HEK293 (cell line): ENCODE measurements around the gene FBXO21.
A peak's percentile ranks its signal among the peaks of the same experiment; 100 is the strongest.

Experiments used
- CTCF ChIA-PET: fragments of 350-600 bp; formaldehyde crosslinking; extraction: SDS; loops from one replicate; lab custom pipeline; 2021; ENCODE audit warnings: antibody characterized with exemption; lab: Yijun Ruan, JAX
- POLR2A ChIA-PET: fragments of 300-600 bp; formaldehyde crosslinking; extraction: SDS; loops from one replicate; lab custom pipeline; 2020; ENCODE audit warnings: antibody characterized with exemption, inconsistent platforms; lab: Yijun Ruan, JAX
- H3K27ac ChIP-seq: fragments of 200-500 bp; sonication (Bioruptor generic); 2 replicates; pipeline ENCODE4 v1.5.1; 2014; ENCODE audit warnings: low read depth, low read length, control low read depth, inconsistent platforms; ENCODE audit errors: extremely low read depth
- H3K36me3 ChIP-seq, 2 experiments: fragments of 200-500 bp in 1 of 2; sonication (Bioruptor generic) in 1 of 2; 1 replicate in 1 of 2; 2 replicates in 1 of 2; pipeline ENCODE4 v1.5.1; 2014 to 2017; ENCODE audit warnings: inconsistent platforms in 2 of 2, low read length in 2 of 2; ENCODE audit not compliant: control insufficient read depth in 2 of 2, insufficient read depth in 1 of 2
- H3K4me1 ChIP-seq: fragments of 200-500 bp; sonication (Bioruptor generic); 2 replicates; pipeline ENCODE4 v1.5.1; 2014; ENCODE audit warnings: mild to moderate bottlenecking, low read length, inconsistent platforms; ENCODE audit not compliant: control insufficient read depth, insufficient read depth
- H3K4me3 ChIP-seq: 2 replicates; pipeline ENCODE4 v1.5.1; 2011; ENCODE audit warnings: low read depth, mild to moderate bottlenecking, control low read depth, low read length, moderate library complexity
- H3K9me3 ChIP-seq: fragments of 200-500 bp; sonication (Bioruptor generic); 2 replicates; pipeline ENCODE4 v1.5.1; 2014; ENCODE audit warnings: low read depth, low read length, inconsistent platforms; ENCODE audit not compliant: control insufficient read depth, insufficient read depth
- BCL11B ChIP-seq: fragments of 450-650 bp; formaldehyde crosslinking; IDR thresholded peaks from 2 replicates; pipeline ENCODE4 v1.5.1; 2016; ENCODE audit warnings: low read depth, missing biosample characterization, missing genetic modification characterization
- EGR2 ChIP-seq: fragments of 450-650 bp; formaldehyde crosslinking; IDR thresholded peaks from 2 replicates; pipeline ENCODE4 v1.5.1; 2016; ENCODE audit warnings: low read depth, missing biosample characterization, missing genetic modification characterization
- GLIS1 ChIP-seq: fragments of 450-650 bp; formaldehyde crosslinking; IDR thresholded peaks from 2 replicates; pipeline ENCODE4 v1.5.1; 2016; ENCODE audit warnings: missing biosample characterization, missing genetic modification characterization
- HOXA7 ChIP-seq: sonication (generic); formaldehyde crosslinking; IDR thresholded peaks from 2 replicates; pipeline ENCODE4 v1.8.1; 2022; ENCODE audit warnings: missing genetic modification reagents, borderline replicate concordance
- HOXC10 ChIP-seq: sonication (generic); formaldehyde crosslinking; IDR thresholded peaks from 2 replicates; pipeline ENCODE4 v1.8.1; 2023; ENCODE audit warnings: mild to moderate bottlenecking, missing genetic modification reagents
- KLF16 ChIP-seq: fragments of 450-650 bp; formaldehyde crosslinking; IDR thresholded peaks from 2 replicates; pipeline ENCODE4 v1.5.1; 2017; ENCODE audit warnings: missing biosample characterization, missing genetic modification characterization
- OSR2 ChIP-seq: fragments of 450-650 bp; formaldehyde crosslinking; IDR thresholded peaks from 2 replicates; pipeline ENCODE4 v1.5.1; 2016; ENCODE audit warnings: missing biosample characterization, missing genetic modification characterization
- RBAK ChIP-seq: fragments of 450-650 bp; formaldehyde crosslinking; IDR thresholded peaks from 2 replicates; pipeline ENCODE4 v1.5.1; 2016; ENCODE audit warnings: missing biosample characterization, missing genetic modification characterization
- SP7 ChIP-seq: fragments of 450-650 bp; formaldehyde crosslinking; IDR thresholded peaks from 2 replicates; pipeline ENCODE4 v1.5.1; 2016; ENCODE audit warnings: missing biosample characterization, missing genetic modification characterization
- WT1 ChIP-seq: fragments of 450-650 bp; formaldehyde crosslinking; IDR thresholded peaks from 2 replicates; pipeline ENCODE4 v1.5.1; 2016; ENCODE audit warnings: missing biosample characterization, missing genetic modification characterization
- ZBTB48 ChIP-seq: fragments of 450-650 bp; formaldehyde crosslinking; IDR thresholded peaks from 2 replicates; pipeline ENCODE4 v1.5.1; 2016; ENCODE audit warnings: missing biosample characterization, missing genetic modification characterization
- ZIC2 ChIP-seq: fragments of 450-650 bp; formaldehyde crosslinking; IDR thresholded peaks from 2 replicates; pipeline ENCODE4 v1.5.1; 2016; ENCODE audit warnings: missing biosample characterization, missing genetic modification characterization
- ZNF223 ChIP-seq: fragments of 450-650 bp; formaldehyde crosslinking; IDR thresholded peaks from 2 replicates; pipeline ENCODE4 v1.5.1; 2016; ENCODE audit warnings: missing biosample characterization, missing genetic modification characterization
- ZNF24 ChIP-seq: fragments of 450-650 bp; formaldehyde crosslinking; IDR thresholded peaks from 2 replicates; pipeline ENCODE4 v1.5.1; 2016; ENCODE audit warnings: missing biosample characterization, missing genetic modification characterization
- ZNF366 ChIP-seq: fragments of 450-650 bp; formaldehyde crosslinking; conservative IDR thresholded peaks from 2 replicates; pipeline ENCODE4 v1.5.1; 2016; ENCODE audit warnings: missing biosample characterization, missing genetic modification characterization
- ZNF48 ChIP-seq: fragments of 450-650 bp; formaldehyde crosslinking; IDR thresholded peaks from 2 replicates; pipeline ENCODE4 v1.5.1; 2016; ENCODE audit warnings: missing biosample characterization, missing genetic modification characterization
- ZNF571 ChIP-seq: fragments of 450-650 bp; formaldehyde crosslinking; IDR thresholded peaks from 2 replicates; pipeline ENCODE4 v1.5.0; 2017; ENCODE audit warnings: missing biosample characterization, missing genetic modification characterization
- ZNF600 ChIP-seq: fragments of 450-650 bp; formaldehyde crosslinking; IDR thresholded peaks from 2 replicates; pipeline ENCODE4 v1.5.1; 2016; ENCODE audit warnings: missing biosample characterization, missing genetic modification characterization
- ZNF664 ChIP-seq: fragments of 450-650 bp; formaldehyde crosslinking; IDR thresholded peaks from 2 replicates; pipeline ENCODE4 v1.5.1; 2016; ENCODE audit warnings: missing biosample characterization, missing genetic modification characterization
- ZNF677 ChIP-seq: fragments of 450-650 bp; IDR thresholded peaks from 2 replicates; pipeline ENCODE4 v1.5.0; 2018; ENCODE audit warnings: missing biosample characterization, mild to moderate bottlenecking, missing genetic modification characterization, moderate library complexity
- ZNF747 ChIP-seq: fragments of 450-650 bp; formaldehyde crosslinking; IDR thresholded peaks from 2 replicates; pipeline ENCODE4 v1.5.1; 2016; ENCODE audit warnings: missing biosample characterization, missing genetic modification characterization
- ZNF830 ChIP-seq: fragments of 450-650 bp; IDR thresholded peaks from 2 replicates; pipeline ENCODE4 v1.5.0; 2018; ENCODE audit warnings: missing biosample characterization, missing genetic modification characterization, low read depth, mild to moderate bottlenecking, moderate library complexity
- ZNF837 ChIP-seq: fragments of 450-650 bp; formaldehyde crosslinking; IDR thresholded peaks from 2 replicates; pipeline ENCODE4 v1.5.1; 2016; ENCODE audit warnings: missing biosample characterization, missing genetic modification characterization
- ZNF843 ChIP-seq: fragments of 450-650 bp; formaldehyde crosslinking; IDR thresholded peaks from 2 replicates; pipeline ENCODE4 v1.5.1; 2016; ENCODE audit warnings: missing biosample characterization, missing genetic modification characterization
- ZSCAN16 ChIP-seq: fragments of 450-650 bp; formaldehyde crosslinking; IDR thresholded peaks from 2 replicates; pipeline ENCODE4 v1.5.1; 2016; ENCODE audit warnings: missing biosample characterization, missing genetic modification characterization
- ZXDB ChIP-seq: fragments of 450-650 bp; formaldehyde crosslinking; IDR thresholded peaks from 2 replicates; pipeline ENCODE4 v1.5.1; 2016; ENCODE audit warnings: missing biosample characterization, missing genetic modification characterization
- TF ChIP-seq, protein P1 (sequence below): fragments of 450-650 bp; formaldehyde crosslinking; IDR thresholded peaks from 2 replicates; pipeline ENCODE4 v1.5.1; 2016; ENCODE audit warnings: missing biosample characterization, missing genetic modification characterization
- TF ChIP-seq, protein P2 (sequence below): fragments of 450-650 bp; formaldehyde crosslinking; IDR thresholded peaks from 2 replicates; pipeline ENCODE4 v1.5.1; 2016; ENCODE audit warnings: missing biosample characterization, missing genetic modification characterization
- TF ChIP-seq, protein P3 (sequence below): fragments of 450-650 bp; formaldehyde crosslinking; IDR thresholded peaks from 2 replicates; pipeline ENCODE4 v1.5.1; 2016; ENCODE audit warnings: missing biosample characterization, missing genetic modification characterization, borderline replicate concordance

FBXO21 gene

DNA sequence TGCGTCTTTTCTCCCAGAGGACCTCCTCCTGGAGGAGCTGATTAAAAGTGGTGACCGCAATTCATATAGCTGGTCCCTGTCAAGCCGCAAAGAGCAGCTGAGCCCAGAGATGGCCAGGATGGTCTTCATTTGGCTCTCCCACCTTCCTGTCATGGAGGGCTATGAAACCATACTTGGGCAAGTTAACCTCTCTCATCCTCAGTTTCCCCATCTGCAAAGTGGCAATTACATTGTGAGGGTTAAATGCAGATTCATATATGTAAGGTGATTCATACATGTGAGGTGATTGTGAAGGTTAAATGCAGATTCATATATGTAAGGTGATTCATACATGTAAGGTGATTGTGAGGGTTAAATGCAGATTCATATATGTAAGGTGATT is 87.5 kb downstream of the FBXO21 start:
- CTCF ChIA-PET = interaction anchor here (2.1 kb wide), 1 partner anchor 16 kb away, joined by 6 read pairs; no protein-coding TSS in a partner anchor
- TF ChIP-seq ZNF843 = no peak
- no peak for TF ChIP-seq HOXC10 (CRISPR knock-in tag)
- no peak for TF ChIP-seq ZXDB
- TF ChIP-seq EGR2 (tag by site-specific recombination) = no peak
- TF ChIP-seq BCL11B (tag by site-specific recombination) = no peak
- TF ChIP-seq WT1 (tag by site-specific recombination) = no peak
- no peak for TF ChIP-seq HOXA7 (CRISPR knock-in tag)
- TF ChIP-seq ZNF223 (tag by site-specific recombination) = no peak
- no peak for TF ChIP-seq ZNF571 (tag by site-specific recombination)
- no peak for TF ChIP-seq ZNF837
- TF ChIP-seq ZNF677 (tag by site-specific recombination) = no peak
- no peak for TF ChIP-seq KLF16
- TF ChIP-seq ZNF48 (tag by site-specific recombination) = no peak
- TF ChIP-seq SP7 (tag by site-specific recombination) = no peak
- no peak for TF ChIP-seq OSR2 (tag by site-specific recombination)
- TF ChIP-seq ZNF600 (tag by site-specific recombination) = no peak
- Histone ChIP-seq H3K9me3 (no peaks in the 10 kb centered on the region), H3K4me1 (no peaks in the 10 kb centered on the region), H3K4me3 (no peak overlapping the region), H3K27ac (no peak overlapping the region), H3K36me3 (no peaks in the 10 kb centered on the region)
- POLR2A ChIA-PET = no interaction called here

DNA sequence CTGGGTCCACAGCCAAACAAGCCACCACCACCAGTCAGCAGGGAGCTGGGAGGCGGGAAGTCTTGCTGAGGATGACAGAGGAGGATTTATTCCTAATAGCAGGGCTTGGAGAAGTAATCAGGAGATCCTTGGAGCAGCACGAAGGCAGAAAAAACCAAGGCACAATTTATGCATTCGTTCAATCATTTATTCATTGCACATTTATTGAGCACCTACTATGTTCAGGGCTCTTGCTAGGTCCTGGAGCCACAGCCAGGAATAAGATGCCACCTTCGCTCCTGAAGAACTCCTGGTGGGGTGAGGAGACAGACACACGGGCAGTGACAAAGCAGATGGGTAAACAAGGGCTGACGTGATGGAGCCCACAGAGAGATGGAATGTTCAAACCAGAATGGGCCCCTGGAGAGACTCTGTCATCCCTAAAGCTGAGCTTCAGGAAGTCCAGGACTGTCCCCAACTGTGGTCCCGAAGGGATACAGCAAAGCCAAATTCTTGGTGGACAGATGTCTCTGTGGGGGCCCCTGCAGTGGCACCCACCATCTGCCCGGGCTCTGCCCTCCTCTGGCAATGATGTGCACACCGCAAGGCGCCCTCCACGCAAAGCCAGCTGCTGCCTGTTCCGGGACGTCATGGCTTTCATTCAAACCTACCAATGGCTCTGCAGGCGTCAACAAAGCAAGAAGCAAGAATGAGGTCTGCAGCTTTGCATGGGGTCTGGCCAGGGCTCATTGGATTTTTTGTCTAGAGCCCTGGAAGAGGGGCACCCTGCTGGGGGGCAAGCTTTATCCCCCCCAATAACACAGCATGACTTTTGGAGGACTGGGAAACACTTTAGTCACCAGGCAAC is 88.1 kb downstream of the FBXO21 start:
- Histone ChIP-seq H3K9me3 (no peaks in the 10 kb centered on the region), H3K27ac (no peak overlapping the region), H3K36me3 (no peaks in the 10 kb centered on the region), H3K4me1 (no peaks in the 10 kb centered on the region; the same call in 1 of the 2 replicates), H3K4me3 (no peak overlapping the region)
- ChIA-PET CTCF (interaction anchor here (1.3 to 2.1 kb wide), 2 partner anchors 17 to 34 kb away, joined by 6 read pairs; no protein-coding TSS in a partner anchor), POLR2A (no interaction called here)
- no peak for TF ChIP-seq ZSCAN16 (tag by site-specific recombination)
- TF ChIP-seq, protein P1, sequence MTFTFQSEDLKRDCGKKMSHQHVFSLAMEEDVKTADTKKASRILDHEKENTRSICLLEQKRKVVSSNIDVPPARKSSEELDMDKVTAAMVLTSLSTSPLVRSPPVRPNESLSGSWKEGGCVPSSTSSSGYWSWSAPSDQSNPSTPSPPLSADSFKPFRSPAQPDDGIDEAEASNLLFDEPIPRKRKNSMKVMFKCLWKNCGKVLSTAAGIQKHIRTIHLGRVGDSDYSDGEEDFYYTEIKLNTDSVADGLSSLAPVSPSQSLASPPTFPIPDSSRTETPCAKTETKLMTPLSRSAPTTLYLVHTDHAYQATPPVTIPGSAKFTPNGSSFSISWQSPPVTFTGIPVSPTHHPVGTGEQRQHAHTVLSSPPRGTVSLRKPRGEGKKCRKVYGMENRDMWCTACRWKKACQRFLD (tag by site-specific recombination) = no peak
- TF ChIP-seq ZNF24 (tag by site-specific recombination) = peak; percentile 61; the same call in 1 of the 2 replicates
- TF ChIP-seq, protein P2, sequence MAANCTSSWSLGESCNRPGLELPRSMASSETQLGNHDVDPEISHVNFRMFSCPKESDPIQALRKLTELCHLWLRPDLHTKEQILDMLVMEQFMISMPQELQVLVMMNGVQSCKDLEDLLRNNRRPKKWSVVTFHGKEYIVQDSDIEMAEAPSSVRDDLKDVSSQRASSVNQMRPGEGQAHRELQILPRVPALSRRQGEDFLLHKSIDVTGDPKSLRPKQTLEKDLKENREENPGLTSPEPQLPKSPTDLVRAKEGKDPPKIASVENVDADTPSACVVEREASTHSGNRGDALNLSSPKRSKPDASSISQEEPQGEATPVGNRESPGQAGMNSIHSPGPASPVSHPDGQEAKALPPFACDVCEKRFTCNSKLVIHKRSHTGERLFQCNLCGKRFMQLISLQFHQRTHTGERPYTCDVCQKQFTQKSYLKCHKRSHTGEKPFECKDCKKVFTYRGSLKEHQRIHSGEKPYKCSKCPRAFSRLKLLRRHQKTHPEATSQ = no peak
- TF ChIP-seq, protein P3, sequence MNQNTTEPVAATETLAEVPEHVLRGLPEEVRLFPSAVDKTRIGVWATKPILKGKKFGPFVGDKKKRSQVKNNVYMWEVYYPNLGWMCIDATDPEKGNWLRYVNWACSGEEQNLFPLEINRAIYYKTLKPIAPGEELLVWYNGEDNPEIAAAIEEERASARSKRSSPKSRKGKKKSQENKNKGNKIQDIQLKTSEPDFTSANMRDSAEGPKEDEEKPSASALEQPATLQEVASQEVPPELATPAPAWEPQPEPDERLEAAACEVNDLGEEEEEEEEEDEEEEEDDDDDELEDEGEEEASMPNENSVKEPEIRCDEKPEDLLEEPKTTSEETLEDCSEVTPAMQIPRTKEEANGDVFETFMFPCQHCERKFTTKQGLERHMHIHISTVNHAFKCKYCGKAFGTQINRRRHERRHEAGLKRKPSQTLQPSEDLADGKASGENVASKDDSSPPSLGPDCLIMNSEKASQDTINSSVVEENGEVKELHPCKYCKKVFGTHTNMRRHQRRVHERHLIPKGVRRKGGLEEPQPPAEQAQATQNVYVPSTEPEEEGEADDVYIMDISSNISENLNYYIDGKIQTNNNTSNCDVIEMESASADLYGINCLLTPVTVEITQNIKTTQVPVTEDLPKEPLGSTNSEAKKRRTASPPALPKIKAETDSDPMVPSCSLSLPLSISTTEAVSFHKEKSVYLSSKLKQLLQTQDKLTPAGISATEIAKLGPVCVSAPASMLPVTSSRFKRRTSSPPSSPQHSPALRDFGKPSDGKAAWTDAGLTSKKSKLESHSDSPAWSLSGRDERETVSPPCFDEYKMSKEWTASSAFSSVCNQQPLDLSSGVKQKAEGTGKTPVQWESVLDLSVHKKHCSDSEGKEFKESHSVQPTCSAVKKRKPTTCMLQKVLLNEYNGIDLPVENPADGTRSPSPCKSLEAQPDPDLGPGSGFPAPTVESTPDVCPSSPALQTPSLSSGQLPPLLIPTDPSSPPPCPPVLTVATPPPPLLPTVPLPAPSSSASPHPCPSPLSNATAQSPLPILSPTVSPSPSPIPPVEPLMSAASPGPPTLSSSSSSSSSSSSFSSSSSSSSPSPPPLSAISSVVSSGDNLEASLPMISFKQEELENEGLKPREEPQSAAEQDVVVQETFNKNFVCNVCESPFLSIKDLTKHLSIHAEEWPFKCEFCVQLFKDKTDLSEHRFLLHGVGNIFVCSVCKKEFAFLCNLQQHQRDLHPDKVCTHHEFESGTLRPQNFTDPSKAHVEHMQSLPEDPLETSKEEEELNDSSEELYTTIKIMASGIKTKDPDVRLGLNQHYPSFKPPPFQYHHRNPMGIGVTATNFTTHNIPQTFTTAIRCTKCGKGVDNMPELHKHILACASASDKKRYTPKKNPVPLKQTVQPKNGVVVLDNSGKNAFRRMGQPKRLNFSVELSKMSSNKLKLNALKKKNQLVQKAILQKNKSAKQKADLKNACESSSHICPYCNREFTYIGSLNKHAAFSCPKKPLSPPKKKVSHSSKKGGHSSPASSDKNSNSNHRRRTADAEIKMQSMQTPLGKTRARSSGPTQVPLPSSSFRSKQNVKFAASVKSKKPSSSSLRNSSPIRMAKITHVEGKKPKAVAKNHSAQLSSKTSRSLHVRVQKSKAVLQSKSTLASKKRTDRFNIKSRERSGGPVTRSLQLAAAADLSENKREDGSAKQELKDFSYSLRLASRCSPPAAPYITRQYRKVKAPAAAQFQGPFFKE (tag by site-specific recombination) = no peak
- TF ChIP-seq ZNF747 = no peak
- TF ChIP-seq ZNF830 = no peak
- TF ChIP-seq RBAK (tag by site-specific recombination) = no peak
- TF ChIP-seq GLIS1 = peak; percentile 94
- peak; percentile 82 for TF ChIP-seq ZNF664 (tag by site-specific recombination)
- no peak for TF ChIP-seq EGR2 (tag by site-specific recombination)
- no peak for TF ChIP-seq ZBTB48 (tag by site-specific recombination)
- TF ChIP-seq ZNF48 (tag by site-specific recombination) = no peak
- peak; percentile 48; the same call in 1 of the 2 replicates for TF ChIP-seq ZNF600 (tag by site-specific recombination)
- no peak for TF ChIP-seq ZNF366 (tag by site-specific recombination)
- no peak for TF ChIP-seq ZNF843
- peak; percentile 94 for TF ChIP-seq ZIC2 (tag by site-specific recombination)
